HepG2 (cell line): ENCODE measurements around the gene GDF15. TPM values are rescaled to one million over a fixed set of nuclear protein-coding genes. Genes with fewer than 3 reads are reported as not detected.

ENCODE experiments used
- ATF3 ChIP-seq: sonication (generic); formaldehyde crosslinking; IDR thresholded peaks from 2 replicates; pipeline ENCODE4 v1.4.0; 2020; ENCODE audit warnings: missing genetic modification reagents
- ELF1 ChIP-seq: sonication (generic); formaldehyde crosslinking; IDR thresholded peaks from 2 replicates; pipeline ENCODE4 v1.4.0; 2020; ENCODE audit warnings: missing genetic modification reagents
- MIER3 ChIP-seq: IDR thresholded peaks from 2 replicates; pipeline ENCODE4 v1.6.1; 2016; ENCODE audit warnings: missing compliant biosample characterization, borderline replicate concordance
- NCOA2 ChIP-seq: sonication (generic); formaldehyde crosslinking; IDR thresholded peaks from 2 replicates; pipeline ENCODE4 v1.8.0; 2022; ENCODE audit warnings: inconsistent platforms
- POGK ChIP-seq: sonication (generic); formaldehyde crosslinking; conservative IDR thresholded peaks from 2 replicates; pipeline ENCODE4 v1.8.0; 2022; ENCODE audit warnings: mild to moderate bottlenecking, moderate library complexity, missing genetic modification reagents
- POLR2G ChIP-seq: fragments of 200-400 bp; formaldehyde crosslinking; IDR thresholded peaks from 2 replicates; pipeline ENCODE4 v1.6.1; 2018; ENCODE audit warnings: mild to moderate bottlenecking, low read depth, low read length, moderate library complexity
- RARA ChIP-seq: IDR thresholded peaks from 2 replicates; pipeline ENCODE4 v1.6.1; 2016; ENCODE audit warnings: missing genetic modification reagents, missing compliant biosample characterization
- XBP1 ChIP-seq: sonication (generic); formaldehyde crosslinking; IDR thresholded peaks from 2 replicates; pipeline ENCODE4 v1.5.0; 2020; ENCODE audit warnings: missing genetic modification reagents
- ZC3H4 ChIP-seq: sonication (generic); formaldehyde crosslinking; IDR thresholded peaks from 2 replicates; pipeline ENCODE4 v1.4.0; 2020; ENCODE audit warnings: missing genetic modification reagents, borderline replicate concordance
- ZFP36L1 ChIP-seq: sonication (generic); formaldehyde crosslinking; IDR thresholded peaks from 2 replicates; pipeline ENCODE4 v1.8.0; 2022; ENCODE audit warnings: mild to moderate bottlenecking, missing genetic modification reagents, moderate library complexity
- ZHX2 ChIP-seq, 2 experiments: sonication (generic) in 1 of 2; formaldehyde crosslinking in 1 of 2; IDR thresholded peaks; 2 replicates each; pipeline versions ENCODE4 v1.6.1 to v1.9.0; 2014 to 2022; ENCODE audit warnings: antibody characterized with exemption in 1 of 2, borderline replicate concordance in 1 of 2, inconsistent platforms in 1 of 2, low read depth in 1 of 2, missing genetic modification reagents in 1 of 2
- ZNF121 ChIP-seq: sonication (generic); formaldehyde crosslinking; IDR thresholded peaks from 2 replicates; pipeline ENCODE4 v1.5.0; 2020; ENCODE audit warnings: mild to moderate bottlenecking, missing genetic modification reagents
- ZNF260 ChIP-seq: sonication (generic); formaldehyde crosslinking; IDR thresholded peaks from 2 replicates; pipeline ENCODE4 v1.4.0; 2020; ENCODE audit warnings: missing genetic modification reagents, low read depth, mild to moderate bottlenecking, borderline replicate concordance
- ZNF30 ChIP-seq: sonication (generic); formaldehyde crosslinking; IDR thresholded peaks from 2 replicates; pipeline ENCODE4 v1.5.0; 2020; ENCODE audit warnings: mild to moderate bottlenecking, missing genetic modification reagents
- ZNF512B ChIP-seq: sonication (generic); formaldehyde crosslinking; IDR thresholded peaks from 2 replicates; pipeline ENCODE4 v1.5.1; 2020; ENCODE audit warnings: missing genetic modification reagents, mild to moderate bottlenecking, borderline replicate concordance
- ZNF557 ChIP-seq: sonication (generic); formaldehyde crosslinking; IDR thresholded peaks from 2 replicates; pipeline ENCODE4 v1.4.0; 2020; ENCODE audit warnings: missing genetic modification reagents
- ZNF674 ChIP-seq: sonication (generic); formaldehyde crosslinking; IDR thresholded peaks from 2 replicates; pipeline ENCODE4 v1.5.0; 2020; ENCODE audit warnings: low read depth, mild to moderate bottlenecking, missing genetic modification reagents
- ZNF782 ChIP-seq: sonication (generic); formaldehyde crosslinking; IDR thresholded peaks from 2 replicates; pipeline ENCODE4 v1.4.0; 2020; ENCODE audit warnings: missing genetic modification reagents, mild to moderate bottlenecking, borderline replicate concordance
- polyA plus RNA-seq, 8 experiments: library from polyadenylated mRNA; depleted of rRNA in 3 of 8; stranded (reverse) in 7 of 8; unstranded in 1 of 8; fragments of >200 nt; fragmentation: Illumina TruSeq in 4 of 8; extraction: Trizol in 4 of 8; gene quantifications; 2 replicates each; pipeline versions ENCODE4 v1.2.1 to v1.2.3, GENCODE V29; 2011 to 2016; ENCODE audit warnings: low read depth in 4 of 8, missing spikeins in 1 of 8, mixed read lengths in 1 of 8; ENCODE audit not compliant: insufficient read depth in 1 of 8
- total RNA-seq, 5 experiments: library from RNA; depleted of rRNA; stranded (reverse); fragments of >200 nt; fragmentation: Illumina TruSeq; extraction: Trizol; gene quantifications; 2 replicates each; pipeline ENCODE4 v1.2.3, GENCODE V29; 2016; ENCODE audit warnings: low read depth in 1 of 5

GDF15 gene
- total and polyA plus RNA-seq, 2 of the 13 experiments (the other 11 are each of a cell fraction or from before 2014, with no cell fraction given): 146 to 422 TPM

GRCh38 chr19:18385675-18386542 is at the start of gene GDF15 (continued):
- TF ChIP-seq ZNF260: no peak
- TF ChIP-seq RARA (CRISPR knock-in tag): peak; percentile 84
- TF ChIP-seq ZNF512B: no peak; the same call in 1 of the 2 replicates
- TF ChIP-seq ELF1 (CRISPR knock-in tag): peak; percentile 33
- peak; percentile 98 for TF ChIP-seq POLR2G
- TF ChIP-seq ZNF121 (CRISPR knock-in tag): peak; percentile 72
- no peak for TF ChIP-seq ZNF30
- TF ChIP-seq MIER3 (CRISPR knock-in tag): peak; percentile 16
- peak; percentile 91 for TF ChIP-seq ZNF557 (CRISPR knock-in tag)
- peak; percentile 93 for TF ChIP-seq POGK (CRISPR knock-in tag)
- peak; percentile 93 for TF ChIP-seq ZNF782 (CRISPR knock-in tag)
- TF ChIP-seq XBP1 (CRISPR knock-in tag): peak; percentile 95
- TF ChIP-seq ATF3 (CRISPR knock-in tag): peak; percentile 59
- TF ChIP-seq NCOA2 (CRISPR knock-in tag): peak; percentile 85
- no peak for TF ChIP-seq ZNF674 (CRISPR knock-in tag)
- TF ChIP-seq ZHX2 (IDR thresholded peaks at IDR 0.05; ENCODE audit: low read depth): no peak
- 0 out of 2 replicates have a peak, but pooled peaks have one; percentile 71 for TF ChIP-seq ZHX2 (CRISPR knock-in tag; IDR thresholded peaks at IDR 0.05; ENCODE audit: borderline replicate concordance)
- TF ChIP-seq ZC3H4: peak; percentile 89; the same call in 1 of the 2 replicates
- TF ChIP-seq ZFP36L1: peak; percentile 94
